Right atrium auricular region (tissue), 2 donors: ENCODE data around the gene SYP. TPM values are rescaled to one million over a fixed set of nuclear protein-coding genes. Genes with fewer than 3 reads are reported as not detected.

Experiments
- DNase-seq: peaks from one replicate; pipeline ENCODE4 v3.0.0-alpha.2; 2019; ENCODE audit warnings: low spot score
- H3K27ac ChIP-seq, 2 donors: fragments of 200-600 bp; sonication (generic); 1 replicate in 1 of 2; 2 replicates in 1 of 2; pipeline ENCODE4 v1.5.1; 2016 to 2019
- H3K27me3 ChIP-seq, 2 donors: fragments of 200-600 bp; sonication (generic); one replicate each; pipeline versions ENCODE4 v1.5.1 to v1.6.0; 2017 to 2019
- H3K36me3 ChIP-seq: fragments of 200-600 bp; sonication (generic); one replicate; pipeline ENCODE4 v1.5.1; 2016
- H3K4me1 ChIP-seq, 2 donors: fragments of 200-600 bp; sonication (generic); one replicate each; pipeline versions ENCODE4 v1.5.1 to v1.6.0; 2017 to 2019
- H3K4me3 ChIP-seq, 2 donors: fragments of 200-600 bp; sonication (generic); 1 replicate in 1 of 2; 2 replicates in 1 of 2; pipeline ENCODE4 v1.5.1; 2017 to 2019; ENCODE audit warnings: mild to moderate bottlenecking in 1 of 2, moderate library complexity in 1 of 2
- H3K9me3 ChIP-seq, 2 donors: fragments of 200-600 bp; sonication (generic); one replicate each; pipeline ENCODE4 v1.5.1; 2019
- total RNA-seq, 2 donors: library from RNA; depleted of rRNA; stranded (reverse); fragments of >200 nt; gene quantifications; one replicate each; pipeline ENCODE4 v1.1.0, GENCODE V29; 2016
- TF ChIP-seq, protein P1 (sequence below), 2 donors: fragments of 200-600 bp; sonication (generic); IDR thresholded peaks; one replicate each; pipeline ENCODE4 v1.5.1; 2019; ENCODE audit warnings: antibody characterized with exemption in 2 of 2

SYP gene
- total RNA-seq, 2 donors from 2014 or later, result 2.8 to 3.5 TPM

DNA sequence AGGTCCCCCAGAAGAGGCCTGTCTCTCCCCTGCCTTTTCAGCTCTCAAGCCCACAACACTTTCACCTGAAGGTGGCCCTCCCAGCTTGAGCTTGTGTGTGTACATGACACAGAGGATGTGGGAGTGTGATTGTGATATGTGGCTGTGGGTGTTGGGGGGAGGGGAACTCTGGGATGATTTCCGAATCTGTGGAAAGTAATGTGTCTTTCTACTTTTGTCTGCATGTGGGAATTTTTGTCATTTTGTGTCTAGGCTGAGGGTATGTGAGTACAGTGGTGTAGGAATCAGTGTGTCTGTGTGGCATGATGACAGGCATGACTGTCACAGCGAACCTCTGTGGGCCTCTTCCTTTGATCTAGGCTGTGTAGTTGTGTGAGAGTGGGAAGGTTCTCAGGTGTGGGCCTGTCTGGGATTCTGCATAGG, 6.4 kb downstream of the SYP start:
- Histone ChIP-seq H3K9me3 (no peaks in the 10 kb centered on the region), H3K4me1 (no peaks in the 10 kb centered on the region), H3K36me3 (no peaks in the 10 kb centered on the region), H3K4me3 (no peak overlapping the region), H3K27me3 (no peaks in the 10 kb centered on the region), H3K27ac (no peak overlapping the region)
- DNase-seq, result no peak
- TF ChIP-seq, protein P1, sequence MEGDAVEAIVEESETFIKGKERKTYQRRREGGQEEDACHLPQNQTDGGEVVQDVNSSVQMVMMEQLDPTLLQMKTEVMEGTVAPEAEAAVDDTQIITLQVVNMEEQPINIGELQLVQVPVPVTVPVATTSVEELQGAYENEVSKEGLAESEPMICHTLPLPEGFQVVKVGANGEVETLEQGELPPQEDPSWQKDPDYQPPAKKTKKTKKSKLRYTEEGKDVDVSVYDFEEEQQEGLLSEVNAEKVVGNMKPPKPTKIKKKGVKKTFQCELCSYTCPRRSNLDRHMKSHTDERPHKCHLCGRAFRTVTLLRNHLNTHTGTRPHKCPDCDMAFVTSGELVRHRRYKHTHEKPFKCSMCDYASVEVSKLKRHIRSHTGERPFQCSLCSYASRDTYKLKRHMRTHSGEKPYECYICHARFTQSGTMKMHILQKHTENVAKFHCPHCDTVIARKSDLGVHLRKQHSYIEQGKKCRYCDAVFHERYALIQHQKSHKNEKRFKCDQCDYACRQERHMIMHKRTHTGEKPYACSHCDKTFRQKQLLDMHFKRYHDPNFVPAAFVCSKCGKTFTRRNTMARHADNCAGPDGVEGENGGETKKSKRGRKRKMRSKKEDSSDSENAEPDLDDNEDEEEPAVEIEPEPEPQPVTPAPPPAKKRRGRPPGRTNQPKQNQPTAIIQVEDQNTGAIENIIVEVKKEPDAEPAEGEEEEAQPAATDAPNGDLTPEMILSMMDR (IDR thresholded peaks at IDR 0.05), result no peak

DNA sequence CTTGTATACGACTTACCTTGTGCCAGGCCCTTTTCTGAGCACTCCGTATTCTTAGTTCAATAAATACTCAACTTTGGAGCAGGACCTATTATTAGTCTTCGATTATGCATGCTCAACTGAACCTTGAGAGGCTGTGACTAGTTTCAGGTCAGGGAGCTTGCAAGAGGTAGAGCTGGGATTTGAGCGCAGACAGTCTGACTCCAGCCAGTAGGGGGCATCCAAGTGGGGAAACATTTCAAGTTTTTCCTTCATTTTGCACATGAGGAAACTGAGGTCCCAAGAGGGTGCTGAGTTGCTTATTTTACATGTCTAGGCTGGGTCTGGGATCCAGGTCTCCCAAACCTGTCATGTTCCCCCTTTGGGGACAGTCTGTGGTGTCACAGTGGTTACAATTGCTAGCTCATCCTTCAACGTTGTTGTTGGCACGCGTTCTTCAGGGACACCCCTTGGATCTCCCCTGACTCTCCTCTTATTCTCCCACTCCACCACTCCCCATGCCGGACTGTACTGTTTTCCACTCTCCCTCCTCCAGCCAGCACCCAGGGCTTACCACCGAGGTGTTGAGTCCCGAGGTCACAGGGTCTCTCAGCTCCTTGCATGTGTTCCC, 7.2 kb downstream of the SYP start:
- Histone ChIP-seq H3K9me3 (no peaks in the 10 kb centered on the region), H3K4me1 (no peaks in the 10 kb centered on the region), H3K27me3 (no peaks in the 10 kb centered on the region), H3K36me3 (no peaks in the 10 kb centered on the region), H3K4me3 (no peak overlapping the region), H3K27ac (no peak overlapping the region)
- TF ChIP-seq, protein P1 (IDR thresholded peaks at IDR 0.05), result peak; percentile 21 to 65
- DNase-seq, result no peak

DNA sequence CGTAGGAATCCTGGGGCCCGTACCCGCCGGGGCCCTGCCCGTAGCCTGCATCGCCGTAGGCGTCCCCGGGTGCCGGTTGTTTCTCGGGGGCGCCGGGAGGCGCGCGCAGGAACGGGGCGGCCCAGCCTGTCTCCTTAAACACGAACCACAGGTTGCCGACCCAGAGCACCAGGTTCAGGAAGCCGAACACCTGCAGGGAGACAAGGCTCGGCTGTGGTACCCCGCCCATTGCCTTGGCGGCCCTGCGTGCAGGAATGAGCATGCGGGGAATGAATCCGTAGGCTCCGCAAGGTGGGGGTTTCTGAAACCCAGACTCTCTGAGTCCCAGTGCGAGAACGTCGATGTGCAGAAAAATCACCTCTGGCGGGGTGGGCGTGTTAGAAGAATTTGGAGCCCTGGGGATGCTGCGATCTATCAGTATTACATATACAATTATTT, 8.4 kb downstream of the SYP start:
- TF ChIP-seq, protein P1 (IDR thresholded peaks at IDR 0.05), result no peak
- Histone ChIP-seq H3K4me3 (peak overlapping the region; percentile 45 to 61), H3K4me1 (no peaks in the 10 kb centered on the region), H3K27ac (peak overlapping the region; percentile 80 to 85), H3K9me3 (no peaks in the 10 kb centered on the region), H3K36me3 (no peaks in the 10 kb centered on the region), H3K27me3 (no peaks in the 10 kb centered on the region)
- DNase-seq, result no peak

DNA sequence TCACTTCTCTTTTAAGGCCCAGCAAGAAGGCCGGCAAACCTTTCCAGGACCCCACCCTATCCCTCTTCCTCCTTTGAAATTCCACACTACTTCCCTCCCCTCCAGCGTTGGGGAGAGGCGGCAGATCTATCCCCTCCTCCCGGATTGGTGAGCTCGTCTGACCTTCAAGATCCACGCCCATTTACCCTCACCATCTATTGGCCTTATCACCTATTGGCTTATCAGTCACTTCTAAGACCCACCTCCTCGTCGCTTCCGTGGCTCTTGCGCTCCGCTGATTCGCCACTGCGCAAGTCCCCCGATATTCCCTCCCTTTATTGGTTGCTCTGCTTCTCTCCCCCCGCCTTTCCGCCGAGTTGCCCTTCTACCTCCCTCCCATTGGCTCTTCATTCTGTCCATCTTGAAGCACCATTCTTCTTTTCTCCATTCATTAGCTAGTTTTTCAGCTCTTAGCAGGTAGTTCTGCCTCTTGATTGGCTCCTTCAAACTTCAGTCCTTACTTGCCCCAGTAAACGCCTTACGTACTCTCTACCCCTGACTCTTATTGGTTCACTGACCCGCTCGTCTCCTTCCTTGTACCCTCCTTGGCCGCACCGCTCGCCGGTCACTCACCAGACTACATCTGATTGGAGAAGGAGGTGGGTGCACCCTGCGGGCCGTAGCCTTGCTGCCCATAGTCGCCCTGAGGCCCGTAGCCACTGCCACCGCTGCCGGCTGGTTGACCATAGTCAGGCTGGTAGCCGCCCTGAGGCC, 9.0 kb downstream of the SYP start:
- Histone ChIP-seq H3K27ac (peak overlapping the region; percentile 81 to 85), H3K27me3 (no peaks in the 10 kb centered on the region), H3K9me3 (no peaks in the 10 kb centered on the region), H3K36me3 (no peaks in the 10 kb centered on the region), H3K4me1 (no peaks in the 10 kb centered on the region), H3K4me3 (peak overlapping the region; percentile 45 to 61)
- peak; percentile 95 for DNase-seq
- TF ChIP-seq, protein P1 (IDR thresholded peaks at IDR 0.05), result no peak

DNA sequence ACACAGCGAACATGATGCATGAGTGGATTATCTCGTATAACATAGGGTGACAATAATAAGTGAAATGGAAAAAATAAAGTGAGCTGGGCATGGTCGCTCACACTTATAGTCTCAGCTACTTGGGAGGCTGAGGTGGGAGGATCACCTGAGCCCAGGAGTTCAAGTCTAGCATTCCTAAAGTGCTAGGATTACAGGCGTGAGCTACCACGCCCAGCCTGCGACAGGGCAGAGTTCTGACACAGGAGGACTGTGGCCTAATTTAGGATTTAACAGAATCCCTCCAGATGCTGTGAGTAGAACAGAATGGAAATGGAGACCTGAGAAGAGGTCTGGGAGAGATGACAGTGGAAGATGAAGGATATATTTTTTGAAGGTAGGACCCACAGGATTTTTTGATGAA, 10.4 kb downstream of the SYP start:
- H3K27ac ChIP-seq, result peak overlapping the region; percentile 78 to 81
- no peaks in the 10 kb centered on the region for H3K27me3 ChIP-seq
- no peak overlapping the region for H3K4me3 ChIP-seq
- no peaks in the 10 kb centered on the region for H3K9me3 ChIP-seq
- peaks cover 0 to 9% of the 10 kb centered on the region in 2 donors for H3K4me1 ChIP-seq
- no peaks in the 10 kb centered on the region for H3K36me3 ChIP-seq
- DNase-seq, result no peak
- TF ChIP-seq, protein P1 (IDR thresholded peaks at IDR 0.05), result no peak
